Activated CD8-positive, alpha-beta memory T cell treated with anti-CD3 and anti-CD28 coated beads, Interleukin-2, amount 50 U/mL, for 48 hours (primary cell): ENCODE data around the gene SH3BGRL3.
"Not testable (repeated sequence)": the region's sequence is repeated elsewhere in the genome, so short reads cannot be mapped to it uniquely, and the experiment has no call there.

Experiments
- DNase-seq: peaks from one replicate; pipeline ENCODE4 v3.0.0-alpha.2; 2020

SH3BGRL3 gene

GRCh38 chr1:26291939-26292338, 12.1 kb downstream of the SH3BGRL3 start:
- DNase-seq, result no peak

GRCh38 chr1:26292735-26293134, 12.8 kb downstream of the SH3BGRL3 start:
- DNase-seq, result not testable (repeated sequence)

- DNase-seq, result no peak
Measured at GRCh38 chr1:26293911-26294463, 14.1 kb downstream of the SH3BGRL3 start.

GRCh38 chr1:26295194-26296138, 15.6 kb downstream of the SH3BGRL3 start:
- DNase-seq, result no peak

GRCh38 chr1:26296340-26297056, 16.6 kb downstream of the SH3BGRL3 start:
- no peak for DNase-seq

- no peak for DNase-seq
Measured at GRCh38 chr1:26297057-26297790, 17.3 kb downstream of the SH3BGRL3 start.

GRCh38 chr1:26297791-26298124, 17.9 kb downstream of the SH3BGRL3 start:
- no peak for DNase-seq

GRCh38 chr1:26300578-26301275, 20.8 kb downstream of the SH3BGRL3 start:
- DNase-seq, result no peak

- no peak for DNase-seq
Measured at GRCh38 chr1:26302733-26303405, 23.0 kb downstream of the SH3BGRL3 start.

- DNase-seq, result peak; percentile 57
Measured at GRCh38 chr1:26305667-26306289, 25.9 kb downstream of the SH3BGRL3 start.

GRCh38 chr1:26306290-26307229, 26.7 kb downstream of the SH3BGRL3 start, which contains the start of gene UBXN11:
Gene UBXN11 (minus strand): TSS chr1:26306636. CDS start chr1:26302883, 3,753 bp downstream.
- DNase-seq, result peak; percentile 93

- no peak for DNase-seq
Measured at GRCh38 chr1:26307363-26307781, 27.5 kb downstream of the SH3BGRL3 start.

- DNase-seq, result peak; percentile 70
Measured at GRCh38 chr1:26307966-26308899, 28.3 kb downstream of the SH3BGRL3 start.

- no peak for DNase-seq
Measured at GRCh38 chr1:26314501-26314900, 34.6 kb downstream of the SH3BGRL3 start.

GRCh38 chr1:26315874-26316850, 36.3 kb downstream of the SH3BGRL3 start:
- DNase-seq, result no peak

GRCh38 chr1:26317146-26317545, 37.3 kb downstream of the SH3BGRL3 start:
- DNase-seq, result no peak

- peak; percentile 69 for DNase-seq
Measured at GRCh38 chr1:26317612-26318337, 37.9 kb downstream of the SH3BGRL3 start, which contains the start of gene CD52. Gene CD52 (plus strand): TSS chr1:26317958. CDS start chr1:26318018, 60 bp downstream.
